Natural killer cell (primary cell): ENCODE data around the gene EP400. TPM values are rescaled to one million over a fixed set of nuclear protein-coding genes. Genes with fewer than 3 reads are reported as not detected.

Experiments
- ATAC-seq, 3 donors: fragments of 150-1000 bp in 2 of 3; fragments of 200-7000 bp in 1 of 3; cut with Tn5 transposase; 1 replicate in 1 of 3; 2 replicates in 2 of 3; pipeline ENCODE4 v1.10.0; 2021; ENCODE audit warnings: mild to moderate bottlenecking in 2 of 3, moderate library complexity in 2 of 3
- DNase-seq, 2 donors: peaks; one replicate each; pipeline versions ENCODE4 v3.0.0 to v3.0.0-alpha.2; 2013 to 2021; ENCODE audit warnings: mixed read lengths in 1 of 2
- H3K27ac ChIP-seq: one replicate; pipeline ENCODE4 v1.5.1; 2013; ENCODE audit warnings: mild to moderate bottlenecking, low read length
- H3K27me3 ChIP-seq: one replicate; pipeline ENCODE4 v1.6.1; 2013; ENCODE audit warnings: low read length; ENCODE audit not compliant: control insufficient read depth, insufficient read depth
- H3K36me3 ChIP-seq: one replicate; pipeline ENCODE4 v1.6.1; 2013; ENCODE audit warnings: low read length; ENCODE audit not compliant: control insufficient read depth, insufficient read depth
- H3K4me1 ChIP-seq: one replicate; pipeline ENCODE4 v1.6.1; 2013; ENCODE audit warnings: low read length; ENCODE audit not compliant: control insufficient read depth, insufficient read depth
- H3K4me3 ChIP-seq: one replicate; pipeline ENCODE4 v1.5.1; 2013; ENCODE audit warnings: low read length
- H3K9me3 ChIP-seq: one replicate; pipeline ENCODE4 v1.6.1; 2013; ENCODE audit warnings: low read length; ENCODE audit not compliant: control insufficient read depth, insufficient read depth
- H3K27ac Mint-ChIP-seq, 2 donors: one replicate each; pipeline ENCODE4 v1.8.0; 2022; ENCODE audit warnings: mild to moderate bottlenecking in 2 of 2, mixed read lengths in 2 of 2, moderate library complexity in 1 of 2
- H3K27me3 Mint-ChIP-seq, 2 donors: one replicate each; pipeline ENCODE4 v1.8.0; 2022; ENCODE audit warnings: low read depth in 2 of 2, mixed read lengths in 2 of 2
- H3K36me3 Mint-ChIP-seq: one replicate; pipeline ENCODE4 v1.8.0; 2022; ENCODE audit warnings: mixed read lengths
- H3K4me1 Mint-ChIP-seq, 2 donors: one replicate each; pipeline ENCODE4 v1.8.0; 2022; ENCODE audit warnings: mixed read lengths in 2 of 2
- H3K4me3 Mint-ChIP-seq: one replicate; pipeline ENCODE4 v1.8.0; 2022; ENCODE audit warnings: mild to moderate bottlenecking, moderate library complexity, mixed read lengths
- H3K9me3 Mint-ChIP-seq, 2 donors: one replicate each; pipeline ENCODE4 v1.8.0; 2022; ENCODE audit warnings: mixed read lengths in 2 of 2
- CTCF ChIP-seq: fragments of 200-600 bp; IDR thresholded peaks from one replicate; pipeline ENCODE4 v1.8.0; 2022; ENCODE audit warnings: antibody characterized with exemption
- WGBS: methylation state at CpG from one replicate; pipeline ENCODE4 v1.1.7; 2013; ENCODE audit warnings: missing lambda C conversion rate; ENCODE audit not compliant: insufficient coverage; 5-methylcytosine and 5-hydroxymethylcytosine counted together
- intact Hi-C: fragments of 100-400 bp; cut with micrococcal nuclease; formaldehyde crosslinking; loops from one replicate; pipeline ENCODE4 v1.14.2; 2022
- total RNA-seq, 4 donors: library from RNA; stranded (reverse); fragments of 120-200 nt in 1 of 4; gene quantifications; one replicate each; pipeline versions ENCODE4 v1.2.3 to v1.2.4, GENCODE V29; 2013 to 2022

The EP400 gene
- total RNA-seq, 3 donors from 2014 or later (not counting 1 experiment from before 2014, with no cell fraction given): 62.8 to 81.1 (median 80.1) TPM

DNA sequence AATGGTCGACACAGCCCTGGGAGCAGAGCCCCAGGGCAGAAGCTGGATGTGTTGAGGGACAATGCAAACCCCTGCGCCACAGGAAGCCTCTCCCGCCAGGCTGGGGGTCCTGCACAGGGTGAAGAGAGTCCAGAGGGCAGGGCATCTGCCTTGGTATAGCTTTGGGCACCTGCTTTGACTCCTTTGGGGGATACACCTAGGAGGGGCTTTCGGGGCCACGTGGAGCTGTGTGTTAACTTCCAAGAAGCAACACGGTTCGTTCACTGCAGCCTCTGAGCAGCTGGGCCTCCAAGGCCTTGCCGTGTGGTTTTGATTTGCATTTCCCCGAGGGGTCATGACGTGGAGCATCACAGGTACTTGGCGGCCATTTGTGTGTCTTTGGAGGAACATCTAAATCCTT, 26.5 kb upstream of the EP400 start:
- no peaks in the 10 kb centered on the region for H3K36me3 Mint-ChIP-seq
- no peak overlapping the region for H3K27ac Mint-ChIP-seq
- no peak overlapping the region for H3K4me3 Mint-ChIP-seq
- no peaks in the 10 kb centered on the region for H3K9me3 Mint-ChIP-seq
- no peaks in the 10 kb centered on the region for H3K27me3 Mint-ChIP-seq
- Histone ChIP-seq H3K36me3 (peaks cover 5% of the 10 kb centered on the region), H3K4me3 (no peak overlapping the region), H3K9me3 (no peaks in the 10 kb centered on the region), H3K27ac (no peak overlapping the region), H3K4me1 (peaks cover 18% of the 10 kb centered on the region), H3K27me3 (no peaks in the 10 kb centered on the region)
- intact Hi-C loops: no loop called here
- peaks cover 0 to 7% of the 10 kb centered on the region in 2 donors for H3K4me1 Mint-ChIP-seq
- WGBS: 62% methylated on average over 10 of the region's 11 CpGs
- no peak for TF ChIP-seq CTCF
- no peak for DNase-seq
- no peak for ATAC-seq

GRCh38 chr12:131927110-131928079, 22.3 kb upstream of the EP400 start:
- no peaks in the 10 kb centered on the region for H3K27me3 ChIP-seq
- peaks cover 30% of the 10 kb centered on the region for H3K4me1 ChIP-seq
- Mint-ChIP-seq H3K36me3 (no peaks in the 10 kb centered on the region), H3K4me1 (peaks cover 9 to 23% of the 10 kb centered on the region in 2 donors), H3K4me3 (peak overlapping the region; percentile 94), H3K27ac (peak overlapping the region in 1 of 2 donors; percentile 95), H3K27me3 (no peaks in the 10 kb centered on the region), H3K9me3 (no peaks in the 10 kb centered on the region)
- DNase-seq: no peak
- peaks cover 7% of the 10 kb centered on the region for H3K36me3 ChIP-seq
- intact Hi-C loops: no loop called here
- 80% methylated on average over 23 of the region's 24 CpGs for WGBS
- no peaks in the 10 kb centered on the region for H3K9me3 ChIP-seq
- no peak overlapping the region for H3K4me3 ChIP-seq
- ATAC-seq: no peak
- no peak for TF ChIP-seq CTCF
- H3K27ac ChIP-seq: no peak overlapping the region

GRCh38 chr12:131928080-131928710, 21.5 kb upstream of the EP400 start:
- DNase-seq (no peak), ATAC-seq (peak in 2 of 3 donors; percentile 0)
- H3K4me3 ChIP-seq: peak overlapping the region; percentile 73
- peak overlapping the region; percentile 94 for H3K4me3 Mint-ChIP-seq
- peak overlapping the region; percentile 83 to 95 for H3K27ac Mint-ChIP-seq
- H3K4me1 ChIP-seq: peaks cover 30% of the 10 kb centered on the region
- no peaks in the 10 kb centered on the region for H3K27me3 Mint-ChIP-seq
- TF ChIP-seq CTCF: no peak
- no peaks in the 10 kb centered on the region for H3K9me3 ChIP-seq
- no peaks in the 10 kb centered on the region for H3K27me3 ChIP-seq
- H3K36me3 Mint-ChIP-seq: no peaks in the 10 kb centered on the region
- peaks cover 9 to 26% of the 10 kb centered on the region in 2 donors for H3K4me1 Mint-ChIP-seq
- no peaks in the 10 kb centered on the region for H3K9me3 Mint-ChIP-seq
- peak overlapping the region; percentile 43 for H3K27ac ChIP-seq
- intact Hi-C loops: no loop called here
- H3K36me3 ChIP-seq: peaks cover 15% of the 10 kb centered on the region
- WGBS: 28% methylated on average over 32 of the region's 33 CpGs
